Activated T-cell treated with anti-CD3 and anti-CD28 coated beads, Interleukin-2, amount 50 U/mL, for 72 hours (primary cell): ENCODE data around the gene DOP1B. TPM values are rescaled to one million over a fixed set of nuclear protein-coding genes. Genes with fewer than 3 reads are reported as not detected.
"Not testable (repeated sequence)": the region's sequence is repeated elsewhere in the genome, so short reads cannot be mapped to it uniquely, and the experiment has no call there.

ENCODE experiments used
- ATAC-seq, 2 donors: fragments of 150-1000 bp; cut with Tn5 transposase; replicated peaks in 1 of 2; 2 replicates each; pipeline ENCODE4 v1.10.0; 2021; ENCODE audit warnings: moderate library complexity in 2 of 2, mild to moderate bottlenecking in 1 of 2
- DNase-seq, 2 donors: peaks; one replicate each; pipeline ENCODE4 v3.0.0; 2021 to 2022; ENCODE audit warnings: mixed read lengths in 1 of 2
- H3K27ac Mint-ChIP-seq: one replicate; pipeline ENCODE4 v1.8.0; 2022; ENCODE audit warnings: mild to moderate bottlenecking, moderate library complexity, mixed read lengths
- H3K27me3 Mint-ChIP-seq: one replicate; pipeline ENCODE4 v1.8.0; 2022; ENCODE audit warnings: low read depth, mixed read lengths
- H3K36me3 Mint-ChIP-seq, 2 donors: one replicate each; pipeline ENCODE4 v1.8.0; 2022; ENCODE audit warnings: mixed read lengths in 2 of 2, mild to moderate bottlenecking in 1 of 2; ENCODE audit not compliant: insufficient read depth in 2 of 2
- H3K4me1 Mint-ChIP-seq: one replicate; pipeline ENCODE4 v1.8.0; 2022; ENCODE audit warnings: low read depth, mixed read lengths
- H3K4me3 Mint-ChIP-seq, 2 donors: one replicate each; pipeline ENCODE4 v1.8.0; 2022; ENCODE audit warnings: mild to moderate bottlenecking in 2 of 2, mixed read lengths in 2 of 2, moderate library complexity in 2 of 2
- H3K9me3 Mint-ChIP-seq, 2 donors: one replicate each; pipeline ENCODE4 v1.8.0; 2022; ENCODE audit warnings: mixed read lengths in 2 of 2
- total RNA-seq, 2 donors: library from RNA; stranded (reverse); gene quantifications; one replicate each; pipeline ENCODE4 v1.2.3, GENCODE V29; 2022

The DOP1B gene
- total RNA-seq, 2 donors from 2014 or later, result 18.6 to 20.1 TPM

DNA sequence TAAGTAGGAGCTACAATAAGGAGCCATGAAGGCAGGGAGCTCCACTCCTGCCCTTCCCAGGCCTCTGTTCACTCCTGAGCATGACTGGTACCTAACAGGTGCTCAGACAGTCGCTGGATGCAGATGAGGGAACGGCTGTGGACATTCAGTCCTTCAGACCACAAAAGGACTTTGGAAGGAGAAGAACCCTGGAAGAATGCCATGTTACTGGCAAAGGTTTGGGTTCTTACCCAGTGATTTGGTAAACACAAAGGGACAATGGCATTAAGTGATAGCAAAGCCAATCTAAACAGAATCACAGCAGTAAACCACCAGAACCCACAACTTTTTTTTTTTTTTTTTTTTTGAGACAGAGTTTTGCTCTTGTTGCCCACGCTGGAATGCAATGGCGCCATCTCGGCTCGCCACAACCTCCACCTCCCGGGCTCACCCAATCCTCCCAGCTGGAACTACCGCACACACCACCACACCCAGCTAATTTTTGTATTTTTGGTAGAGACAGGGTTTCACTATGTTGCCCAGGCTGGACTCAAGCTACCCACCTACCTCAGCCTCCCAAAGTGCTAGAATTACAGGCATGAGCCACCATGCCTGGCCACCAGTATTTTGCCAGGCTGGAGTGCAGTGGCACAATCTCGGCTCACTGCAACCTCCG lies 29.2 kb upstream of the DOP1B start:
- ATAC-seq (no peak), DNase-seq (no peak)
- H3K4me3 Mint-ChIP-seq, result no peak overlapping the region
- no peaks in the 10 kb centered on the region for H3K9me3 Mint-ChIP-seq
- no peaks in the 10 kb centered on the region for H3K36me3 Mint-ChIP-seq
- H3K27ac Mint-ChIP-seq, result no peak overlapping the region
- H3K4me1 Mint-ChIP-seq, result peaks cover 14% of the 10 kb centered on the region
- H3K27me3 Mint-ChIP-seq, result no peaks in the 10 kb centered on the region

- DNase-seq (no peak), ATAC-seq (no peak)
- Mint-ChIP-seq H3K27me3 (no peaks in the 10 kb centered on the region), H3K9me3 (no peaks in the 10 kb centered on the region), H3K27ac (no peak overlapping the region), H3K4me3 (no peak overlapping the region), H3K4me1 (peaks cover 14% of the 10 kb centered on the region), H3K36me3 (no peaks in the 10 kb centered on the region)
Measured at GRCh38 chr21:36127977-36128376, 28.6 kb upstream of the DOP1B start.

DNA sequence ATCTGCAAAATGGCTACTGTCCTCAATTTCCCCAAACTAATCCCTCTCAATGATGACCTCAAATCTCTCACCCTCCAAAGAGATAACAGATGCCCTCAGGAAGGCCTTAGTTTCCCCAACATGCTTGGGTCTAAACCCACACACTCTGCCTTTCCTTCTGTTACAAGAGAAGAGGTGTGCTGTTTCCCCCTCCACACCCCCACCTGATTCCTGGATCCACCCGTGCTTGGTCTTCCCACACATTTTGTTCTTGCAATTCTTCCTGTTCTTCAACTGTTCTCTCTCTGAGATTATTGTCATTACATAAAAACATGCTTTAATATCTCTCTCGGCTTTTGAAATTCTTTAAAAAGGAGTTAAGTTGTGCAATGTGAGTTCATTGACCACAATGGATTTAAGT lies 27.4 kb upstream of the DOP1B start:
- Mint-ChIP-seq H3K4me1 (peaks cover 20% of the 10 kb centered on the region), H3K27me3 (no peaks in the 10 kb centered on the region), H3K36me3 (peaks cover 0 to 1% of the 10 kb centered on the region in 2 donors), H3K9me3 (no peaks in the 10 kb centered on the region), H3K27ac (no peak overlapping the region), H3K4me3 (peak overlapping the region; percentile 56 to 69)
- ATAC-seq (no peak), DNase-seq (no peak)

DNA sequence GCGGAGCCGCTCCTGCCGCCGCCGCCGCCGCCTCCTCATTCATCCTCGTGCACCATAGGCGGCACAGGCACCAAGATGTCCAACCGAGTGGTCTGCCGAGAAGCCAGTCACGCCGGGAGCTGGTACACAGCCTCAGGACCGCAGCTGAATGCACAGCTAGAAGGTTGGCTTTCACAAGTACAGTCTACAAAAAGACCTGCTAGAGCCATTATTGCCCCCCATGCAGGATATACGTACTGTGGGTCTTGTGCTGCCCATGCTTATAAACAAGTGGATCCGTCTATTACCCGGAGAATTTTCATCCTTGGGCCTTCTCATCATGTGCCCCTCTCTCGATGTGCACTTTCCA lies 26.2 kb upstream of the DOP1B start:
- H3K27me3 Mint-ChIP-seq, H3K9me3 Mint-ChIP-seq, H3K36me3 Mint-ChIP-seq, ATAC-seq, DNase-seq: not testable (repeated sequence)
- Mint-ChIP-seq H3K4me3 (peak overlapping the region; percentile 91 to 92), H3K4me1 (peaks cover 24% of the 10 kb centered on the region), H3K27ac (peak overlapping the region; percentile 77)

DNA sequence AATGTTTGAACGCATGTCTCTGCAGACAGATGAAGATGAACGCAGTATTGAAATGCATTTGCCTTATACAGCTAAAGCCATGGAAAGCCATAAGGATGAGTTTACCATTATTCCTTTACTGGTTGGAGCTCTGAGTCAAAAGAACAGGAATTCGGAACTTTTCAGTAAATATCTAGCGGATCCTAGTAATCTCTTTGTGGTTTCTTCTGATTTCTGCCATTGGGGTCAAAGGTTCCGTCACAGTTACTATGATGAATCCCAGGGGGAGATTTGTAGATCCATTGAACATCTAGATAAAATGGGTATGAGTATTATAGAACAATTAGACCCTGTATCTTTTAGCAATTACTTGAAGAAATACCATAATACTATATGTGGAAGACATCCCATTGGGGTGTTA lies 25.8 kb upstream of the DOP1B start:
- H3K4me1 Mint-ChIP-seq, result peaks cover 26% of the 10 kb centered on the region
- H3K27ac Mint-ChIP-seq, result peak overlapping the region; percentile 77
- H3K9me3 Mint-ChIP-seq, DNase-seq, ATAC-seq, H3K27me3 Mint-ChIP-seq, H3K36me3 Mint-ChIP-seq: not testable (repeated sequence)
- H3K4me3 Mint-ChIP-seq, result peak overlapping the region; percentile 91 to 92

GRCh38 chr21:36132696-36133095 lies 23.9 kb upstream of the DOP1B start:
- DNase-seq (no peak), ATAC-seq (no peak)
- no peaks in the 10 kb centered on the region for H3K9me3 Mint-ChIP-seq
- peaks cover 36% of the 10 kb centered on the region for H3K4me1 Mint-ChIP-seq
- no peaks in the 10 kb centered on the region for H3K27me3 Mint-ChIP-seq
- no peak overlapping the region for H3K4me3 Mint-ChIP-seq
- H3K36me3 Mint-ChIP-seq, result peaks cover 0 to 1% of the 10 kb centered on the region in 2 donors
- no peak overlapping the region for H3K27ac Mint-ChIP-seq

DNA sequence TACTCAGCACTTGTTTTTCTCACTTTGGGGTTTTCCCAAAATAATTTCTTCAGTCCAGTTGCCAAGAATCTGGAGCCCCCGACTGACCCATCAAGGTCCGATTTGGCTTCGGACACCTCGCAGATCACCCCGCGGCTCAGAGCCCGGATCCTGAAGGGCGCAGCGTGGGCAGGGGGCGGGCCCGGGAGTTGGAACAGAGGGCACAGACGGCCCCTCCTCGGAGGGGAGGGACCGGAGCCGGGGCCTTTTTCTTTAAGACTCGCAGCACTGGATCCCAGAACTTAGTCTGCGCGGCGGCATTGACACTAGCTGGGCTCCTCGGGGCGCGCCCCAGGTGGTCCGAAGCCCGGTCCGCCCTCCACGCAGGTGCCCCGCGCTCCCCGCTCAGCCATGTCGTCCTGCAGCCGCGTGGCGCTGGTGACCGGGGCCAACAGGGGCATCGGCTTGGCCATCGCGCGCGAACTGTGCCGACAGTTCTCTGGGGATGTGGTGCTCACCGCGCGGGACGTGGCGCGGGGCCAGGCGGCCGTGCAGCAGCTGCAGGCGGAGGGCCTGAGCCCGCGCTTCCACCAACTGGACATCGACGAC lies 21.7 kb upstream of the DOP1B start, which contains the start of gene CBR3:
Gene CBR3, plus strand, starts transcription at position 277 of the 588 bp plus-strand sequence. Its CDS starts 114 bp downstream, at position 391.
- H3K27me3 Mint-ChIP-seq, result no peaks in the 10 kb centered on the region
- peak within 1 kb of the TSS; percentile 89 for H3K27ac Mint-ChIP-seq
- ATAC-seq (peak; percentile 66 to 70), DNase-seq (peak; percentile 72 to 82)
- H3K9me3 Mint-ChIP-seq, result no peaks in the 10 kb centered on the region
- peaks cover 28% of the 10 kb centered on the region for H3K4me1 Mint-ChIP-seq
- peaks cover 0 to 1% of the 10 kb centered on the region in 2 donors for H3K36me3 Mint-ChIP-seq
- H3K4me3 Mint-ChIP-seq, result peak within 1 kb of the TSS; percentile 93 to 99

- H3K4me1 Mint-ChIP-seq, result peaks cover 25% of the 10 kb centered on the region
- H3K9me3 Mint-ChIP-seq, result no peaks in the 10 kb centered on the region
- H3K4me3 Mint-ChIP-seq, result peak overlapping the region; percentile 93 to 99
- peaks cover 0 to 1% of the 10 kb centered on the region in 2 donors for H3K36me3 Mint-ChIP-seq
- no peaks in the 10 kb centered on the region for H3K27me3 Mint-ChIP-seq
- peak; percentile 79 to 80 for ATAC-seq
- peak; percentile 62 to 73 for DNase-seq
- H3K27ac Mint-ChIP-seq, result peak overlapping the region; percentile 89
Measured at GRCh38 chr21:36135391-36136102, 21.1 kb upstream of the DOP1B start.

DNA sequence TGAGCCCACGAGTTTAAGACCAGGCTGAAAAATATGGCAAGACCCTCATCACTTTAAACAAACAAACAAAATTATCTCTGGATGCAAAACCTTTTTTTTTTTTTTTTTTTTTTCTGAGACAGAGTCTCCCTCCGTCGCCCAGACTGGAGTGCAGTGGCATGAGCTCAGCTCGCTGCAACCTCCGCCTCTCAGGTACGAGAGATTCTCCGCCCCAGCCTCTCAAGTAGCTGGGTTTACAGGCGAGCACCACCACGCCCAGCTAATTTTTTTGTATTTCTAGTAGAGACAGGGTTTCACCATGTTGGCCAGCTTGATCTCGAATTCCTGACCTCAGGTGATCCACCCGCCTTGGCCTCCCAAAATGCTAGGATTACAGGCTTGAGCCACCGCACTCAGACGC lies 16.8 kb upstream of the DOP1B start:
- not testable (repeated sequence) for H3K9me3 Mint-ChIP-seq, DNase-seq

GRCh38 chr21:36141513-36141925 lies 15.1 kb upstream of the DOP1B start:
- DNase-seq (peak; percentile 88 to 89), ATAC-seq (peak; percentile 96 to 97)
- no peaks in the 10 kb centered on the region for H3K27me3 Mint-ChIP-seq
- no peak overlapping the region for H3K27ac Mint-ChIP-seq
- H3K4me1 Mint-ChIP-seq, result peaks cover 12% of the 10 kb centered on the region
- peaks cover 3 to 5% of the 10 kb centered on the region in 2 donors for H3K36me3 Mint-ChIP-seq
- H3K4me3 Mint-ChIP-seq, result no peak overlapping the region
- H3K9me3 Mint-ChIP-seq, result no peaks in the 10 kb centered on the region

More for the DNA sequence above, 16.8 kb upstream of the DOP1B start:
- H3K36me3 Mint-ChIP-seq, H3K27me3 Mint-ChIP-seq, H3K4me3 Mint-ChIP-seq, ATAC-seq, H3K27ac Mint-ChIP-seq: not testable (repeated sequence)
- peaks cover 21% of the 10 kb centered on the region for H3K4me1 Mint-ChIP-seq

GRCh38 chr21:36144233-36144632 lies 12.4 kb upstream of the DOP1B start:
- ATAC-seq, H3K4me1 Mint-ChIP-seq, H3K27me3 Mint-ChIP-seq, H3K36me3 Mint-ChIP-seq, DNase-seq, H3K4me3 Mint-ChIP-seq, H3K9me3 Mint-ChIP-seq, H3K27ac Mint-ChIP-seq: not testable (repeated sequence)

DNA sequence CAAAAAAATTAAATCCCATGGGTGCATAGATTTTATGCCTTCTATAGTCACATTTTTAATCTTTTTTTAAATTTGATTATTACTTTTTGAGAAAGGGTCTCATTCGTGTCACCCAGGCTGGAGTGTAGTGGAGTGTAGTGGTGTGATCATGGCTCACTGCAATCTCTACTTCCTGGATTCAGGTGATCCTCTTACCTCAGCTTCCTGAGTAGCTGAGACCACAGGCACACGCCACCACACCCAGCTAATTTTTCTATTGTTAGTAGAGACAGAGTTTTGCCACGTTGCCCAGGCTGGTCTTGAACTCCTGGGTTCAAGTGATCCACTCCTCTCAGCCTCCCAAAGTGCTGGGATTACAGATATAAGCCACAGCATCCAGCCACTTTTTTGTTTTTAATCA lies 11.4 kb upstream of the DOP1B start:
- Mint-ChIP-seq H3K4me1 (peaks cover 14% of the 10 kb centered on the region), H3K27me3 (no peaks in the 10 kb centered on the region), H3K27ac (no peak overlapping the region), H3K4me3 (no peak overlapping the region), H3K9me3 (no peaks in the 10 kb centered on the region), H3K36me3 (peaks cover 3 to 5% of the 10 kb centered on the region in 2 donors)
- ATAC-seq (no peak), DNase-seq (no peak)

DNA sequence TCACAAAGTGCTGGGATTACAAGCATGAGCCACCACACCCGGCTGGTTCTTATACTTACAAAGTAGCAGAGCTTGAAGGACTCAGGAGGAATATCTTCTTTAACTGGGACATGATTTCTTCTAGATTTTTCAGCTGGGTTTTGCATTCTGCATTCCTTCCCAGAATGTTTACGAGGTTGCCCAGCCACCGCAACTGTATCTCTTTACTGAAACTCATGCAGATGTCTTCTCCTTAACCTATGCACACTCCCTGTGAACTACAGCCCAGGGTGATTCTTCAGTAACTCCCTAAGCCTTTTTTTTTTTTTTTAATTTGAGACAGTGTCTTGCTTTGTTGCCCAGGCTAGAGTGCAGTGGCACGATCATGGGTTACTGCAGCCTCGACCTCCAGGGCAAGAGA lies 8.7 kb upstream of the DOP1B start:
- Mint-ChIP-seq H3K4me3 (no peak overlapping the region), H3K4me1 (peaks cover 10% of the 10 kb centered on the region), H3K36me3 (peaks cover 0 to 3% of the 10 kb centered on the region in 2 donors), H3K27ac (no peak overlapping the region), H3K9me3 (no peaks in the 10 kb centered on the region), H3K27me3 (no peaks in the 10 kb centered on the region)
- DNase-seq (no peak), ATAC-seq (no peak)
